Muscle layer of duodenum (tissue), 2 donors: Measurements from ENCODE around the gene FN3K.
"Not testable (repeated sequence)": the region's sequence is repeated elsewhere in the genome, so short reads cannot be mapped to it uniquely, and the experiment has no call there.

Experiments used
- H3K27ac ChIP-seq: one replicate; pipeline ENCODE4 v1.7.0; 2013; ENCODE audit warnings: mild to moderate bottlenecking, low read length
- H3K27me3 ChIP-seq: one replicate; pipeline ENCODE4 v1.7.0; 2013; ENCODE audit warnings: low read depth, mild to moderate bottlenecking, control low read depth, low read length
- H3K36me3 ChIP-seq, 2 donors: one replicate each; pipeline ENCODE4 v1.7.0; 2013; ENCODE audit warnings: low read length in 2 of 2, control low read depth in 1 of 2, mild to moderate bottlenecking in 1 of 2; ENCODE audit not compliant: insufficient read depth in 2 of 2, control insufficient read depth in 1 of 2
- H3K4me1 ChIP-seq, 2 donors: one replicate each; pipeline ENCODE4 v1.7.0; 2013; ENCODE audit warnings: low read length in 2 of 2, mild to moderate bottlenecking in 2 of 2, control low read depth in 1 of 2, moderate library complexity in 1 of 2; ENCODE audit not compliant: insufficient read depth in 2 of 2, control insufficient read depth in 1 of 2
- H3K4me3 ChIP-seq, 2 donors: one replicate each; pipeline ENCODE4 v1.7.0; 2013; ENCODE audit warnings: low read length in 2 of 2, low read depth in 1 of 2, mild to moderate bottlenecking in 1 of 2
- H3K9me3 ChIP-seq, 2 donors: one replicate each; pipeline ENCODE4 v1.7.0; 2013; ENCODE audit warnings: low read length in 2 of 2, control low read depth in 1 of 2, mild to moderate bottlenecking in 1 of 2; ENCODE audit not compliant: control insufficient read depth in 1 of 2
- donor health status: healthy.

Gene FN3K

DNA sequence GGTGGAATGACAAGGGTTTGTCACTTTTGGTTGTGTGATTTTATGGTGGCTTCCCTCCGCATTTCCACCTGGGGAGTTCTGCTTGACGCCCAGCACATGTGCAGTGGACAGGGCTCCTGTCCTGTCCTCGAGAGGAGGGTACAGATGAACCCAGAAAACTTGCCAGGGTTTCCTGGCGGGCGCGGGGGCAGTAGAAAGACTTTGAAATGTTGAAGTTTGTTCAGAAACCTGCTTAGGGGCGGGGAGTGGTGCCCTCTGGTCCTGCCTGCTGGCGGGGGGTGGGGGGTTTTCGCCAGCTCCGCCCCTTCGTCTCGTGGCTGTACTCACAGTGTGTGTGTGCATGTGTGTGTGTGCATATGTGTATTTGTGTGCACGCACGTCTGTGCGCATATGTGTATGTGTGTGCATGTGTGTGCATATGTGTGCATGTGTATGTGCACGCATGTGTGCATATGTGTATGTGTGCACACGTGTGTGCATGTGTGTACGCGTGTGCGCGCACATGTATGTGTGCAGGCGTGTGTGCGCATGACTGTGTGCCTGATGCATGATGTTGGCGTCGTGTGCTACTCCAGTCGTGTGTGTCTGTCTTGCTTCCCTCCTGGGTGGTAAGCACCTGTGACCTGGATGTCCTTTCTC lies 12.1 kb upstream of the FN3K start:
- peaks cover 32 to 53% of the 10 kb centered on the region in 2 donors for H3K36me3 ChIP-seq
- H3K9me3 ChIP-seq, result no peaks in the 10 kb centered on the region
- H3K4me3 ChIP-seq, result no peak overlapping the region
- H3K27ac ChIP-seq, result no peak overlapping the region
- H3K27me3 ChIP-seq, result no peaks in the 10 kb centered on the region
- H3K4me1 ChIP-seq, result peaks cover 0 to under 1% of the 10 kb centered on the region in 2 donors

DNA sequence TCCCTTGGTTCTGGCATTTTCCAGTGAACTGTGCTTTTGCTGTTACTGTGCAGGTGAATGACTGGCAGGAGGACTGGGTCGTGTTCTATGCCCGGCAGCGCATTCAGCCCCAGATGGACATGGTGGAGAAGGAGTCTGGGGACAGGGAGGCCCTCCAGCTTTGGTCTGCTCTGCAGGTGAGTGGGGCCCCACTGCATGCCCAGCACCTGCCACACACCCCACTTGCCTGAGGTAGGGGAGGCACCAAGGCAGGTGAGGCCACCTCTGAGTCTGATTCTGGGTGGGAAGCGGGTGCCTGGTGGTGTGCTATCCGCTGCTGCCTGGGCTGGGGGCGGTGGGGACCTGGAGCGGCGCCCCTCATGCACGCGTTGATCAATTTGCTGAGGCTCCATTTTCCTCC lies 9.0 kb upstream of the FN3K start:
- Histone ChIP-seq H3K27me3 (no peaks in the 10 kb centered on the region), H3K27ac (no peak overlapping the region), H3K4me3 (no peak overlapping the region), H3K36me3 (peaks cover 25 to 40% of the 10 kb centered on the region in 2 donors), H3K4me1 (no peaks in the 10 kb centered on the region), H3K9me3 (no peaks in the 10 kb centered on the region)

DNA sequence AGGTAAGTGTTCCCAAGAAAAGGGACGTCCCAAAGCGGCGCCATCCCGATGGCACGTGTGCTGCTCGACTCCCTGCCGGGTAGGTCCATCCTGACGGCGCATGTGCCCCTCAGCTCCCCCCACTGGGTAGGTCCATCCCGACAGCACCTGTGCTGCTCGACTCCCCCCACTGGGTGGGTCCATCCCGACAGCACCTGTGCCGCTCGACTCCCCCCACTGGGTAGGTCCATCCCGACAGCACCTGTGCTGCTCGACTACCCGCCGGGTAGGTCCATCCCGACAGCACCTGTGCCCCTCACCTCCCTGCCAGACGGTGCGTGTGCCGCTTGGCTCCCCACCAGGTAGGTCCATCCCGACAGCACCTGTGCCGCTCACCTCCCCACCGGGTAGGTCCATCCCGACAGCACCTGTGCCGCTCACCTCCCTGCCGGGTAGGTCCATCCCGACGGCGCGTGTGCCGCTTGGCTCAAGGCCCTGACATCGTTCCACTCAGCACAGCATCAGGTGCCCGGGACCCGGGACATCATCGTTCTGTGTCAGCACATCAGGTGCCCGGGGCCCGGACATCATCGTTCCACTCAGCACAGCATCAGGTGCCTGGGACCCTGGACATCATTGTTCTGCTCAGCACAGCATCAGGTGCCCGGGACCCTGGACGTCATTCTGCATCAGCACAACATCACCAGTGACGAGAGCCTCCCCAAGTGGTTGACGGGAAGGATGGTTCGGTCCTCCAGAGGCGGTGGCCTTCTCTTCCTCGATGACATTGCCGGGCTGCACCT lies 5.7 kb upstream of the FN3K start:
- no peaks in the 10 kb centered on the region for H3K27me3 ChIP-seq
- peaks cover 16 to 38% of the 10 kb centered on the region in 2 donors for H3K36me3 ChIP-seq
- peaks cover 0 to under 1% of the 10 kb centered on the region in 2 donors for H3K4me1 ChIP-seq
- H3K27ac ChIP-seq, result no peak overlapping the region
- H3K4me3 ChIP-seq, result no peak overlapping the region
- no peaks in the 10 kb centered on the region for H3K9me3 ChIP-seq

DNA sequence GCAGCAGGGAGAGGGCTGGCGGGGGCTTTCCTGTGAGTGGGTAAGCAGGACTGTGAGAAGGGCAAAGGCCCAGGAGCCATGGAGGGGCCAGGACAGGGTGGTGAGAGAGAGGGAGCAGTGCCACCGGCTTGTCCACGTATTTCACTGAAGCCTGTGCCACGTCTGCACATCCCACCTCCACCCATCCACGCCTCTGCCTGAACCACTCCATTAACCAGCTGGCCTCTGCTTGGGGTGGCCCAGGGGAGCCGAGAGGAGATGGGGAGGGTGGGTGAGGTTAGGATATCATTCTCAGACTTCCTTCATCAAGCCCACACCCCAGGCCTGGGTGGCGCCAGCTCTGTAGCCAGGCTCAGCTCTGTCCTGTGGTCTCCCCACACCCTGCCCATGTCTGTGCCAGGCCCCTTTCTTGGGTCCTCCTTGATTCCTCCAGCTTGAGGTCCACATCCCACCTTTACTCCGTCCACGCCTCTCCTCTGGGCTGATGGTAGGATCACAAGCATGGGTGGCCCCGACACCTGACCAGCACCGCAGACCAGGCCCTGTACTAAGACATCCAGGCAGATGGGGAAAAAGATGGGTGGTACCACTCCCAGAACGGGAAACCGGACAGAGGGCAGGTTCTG lies 3.2 kb upstream of the FN3K start:
- H3K27ac ChIP-seq, result no peak overlapping the region
- H3K4me1 ChIP-seq, result peaks cover 0 to 19% of the 10 kb centered on the region in 2 donors
- no peaks in the 10 kb centered on the region for H3K9me3 ChIP-seq
- H3K36me3 ChIP-seq, result peaks cover 8 to 27% of the 10 kb centered on the region in 2 donors
- H3K4me3 ChIP-seq, result no peak overlapping the region
- no peaks in the 10 kb centered on the region for H3K27me3 ChIP-seq

DNA sequence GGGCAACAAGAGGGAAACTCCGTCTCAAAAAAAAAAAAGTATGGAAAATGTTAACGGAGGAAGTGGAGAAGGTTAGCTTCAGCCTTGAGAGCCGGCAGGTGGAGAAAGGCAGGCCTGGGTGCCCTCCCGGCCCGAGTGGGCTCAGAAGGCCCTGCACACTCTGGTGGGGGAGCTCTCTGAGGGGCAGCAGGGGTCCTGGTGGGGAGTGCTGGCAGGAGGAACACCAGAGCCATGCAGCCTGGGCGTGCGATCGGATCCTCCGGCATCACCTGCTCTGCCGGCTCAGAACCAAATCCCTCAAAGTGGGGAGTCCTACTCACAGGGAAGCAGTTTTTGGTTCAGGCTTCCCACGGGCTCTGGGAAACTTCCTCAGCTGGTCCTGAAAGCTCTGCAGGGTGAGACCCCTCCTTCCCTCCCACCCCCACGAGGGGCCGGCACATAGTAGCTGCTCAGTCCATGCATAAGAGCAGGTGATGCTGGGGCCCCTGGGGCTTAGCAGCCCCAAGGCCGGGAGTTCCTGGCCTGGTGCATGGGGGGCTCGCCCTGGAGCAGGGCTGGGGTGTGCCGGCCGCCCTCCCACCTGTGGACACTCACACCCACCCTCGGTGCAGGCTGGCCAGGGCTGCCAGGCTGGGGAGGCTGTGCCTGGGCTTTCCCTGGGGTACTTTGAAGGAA lies 1.2 kb downstream of the FN3K start:
- Histone ChIP-seq H3K27me3 (no peaks in the 10 kb centered on the region), H3K4me3 (peak overlapping the region in 1 of 2 donors; percentile 85), H3K27ac (no peak overlapping the region), H3K4me1 (peaks cover 0 to 19% of the 10 kb centered on the region in 2 donors), H3K9me3 (peaks cover 0 to 2% of the 10 kb centered on the region in 2 donors), H3K36me3 (peaks cover 10 to 46% of the 10 kb centered on the region in 2 donors)

DNA sequence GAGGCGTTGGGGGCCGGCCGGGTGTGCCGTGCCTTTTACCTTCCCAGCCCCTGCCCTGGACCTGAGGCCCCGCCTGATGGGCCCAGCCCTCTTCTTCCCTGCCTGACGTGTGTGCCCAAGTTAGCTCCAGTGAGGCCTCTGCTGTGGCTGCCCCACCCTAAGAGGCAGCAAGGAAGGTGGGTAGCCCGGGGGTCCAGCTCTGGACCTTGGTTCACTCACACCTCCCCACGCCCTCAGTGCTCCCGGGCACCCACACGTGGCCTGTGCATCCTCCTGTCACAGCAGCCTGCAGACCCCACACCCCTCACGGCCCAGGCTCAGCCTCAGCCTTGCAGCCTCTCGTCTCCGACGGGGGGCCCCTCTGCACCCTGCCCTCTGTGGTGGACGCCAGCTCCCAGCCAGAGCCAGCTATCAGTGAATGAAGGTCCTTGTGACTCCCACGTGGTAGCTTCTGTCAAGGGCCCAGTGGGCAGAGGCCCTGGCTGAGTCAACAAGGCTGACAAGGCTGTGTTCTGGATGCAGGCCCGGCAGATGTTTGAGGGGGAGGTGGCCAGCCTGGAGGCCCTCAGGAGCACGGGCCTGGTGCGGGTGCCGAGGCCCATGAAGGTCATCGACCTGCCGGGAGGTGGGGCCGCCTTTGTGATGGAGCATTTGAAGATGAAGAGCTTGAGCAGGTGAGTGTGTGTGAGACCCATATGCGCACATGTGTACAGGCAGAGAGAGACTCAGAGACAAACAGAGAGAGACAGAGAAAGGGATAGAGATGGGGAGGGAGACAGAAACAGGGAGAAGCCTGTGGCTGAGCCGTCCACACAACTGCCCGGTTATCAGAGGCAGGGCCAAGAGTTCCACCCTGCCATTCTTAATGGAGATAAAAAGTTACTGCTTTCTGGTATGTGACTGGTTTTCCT lies 2.8 kb downstream of the FN3K start:
- peaks cover 16 to 45% of the 10 kb centered on the region in 2 donors for H3K36me3 ChIP-seq
- H3K27me3 ChIP-seq, result no peaks in the 10 kb centered on the region
- H3K4me3 ChIP-seq, result no peak overlapping the region
- H3K27ac ChIP-seq, result no peak overlapping the region
- H3K4me1 ChIP-seq, result peaks cover 0 to 19% of the 10 kb centered on the region in 2 donors
- H3K9me3 ChIP-seq, result peaks cover 0 to 2% of the 10 kb centered on the region in 2 donors

DNA sequence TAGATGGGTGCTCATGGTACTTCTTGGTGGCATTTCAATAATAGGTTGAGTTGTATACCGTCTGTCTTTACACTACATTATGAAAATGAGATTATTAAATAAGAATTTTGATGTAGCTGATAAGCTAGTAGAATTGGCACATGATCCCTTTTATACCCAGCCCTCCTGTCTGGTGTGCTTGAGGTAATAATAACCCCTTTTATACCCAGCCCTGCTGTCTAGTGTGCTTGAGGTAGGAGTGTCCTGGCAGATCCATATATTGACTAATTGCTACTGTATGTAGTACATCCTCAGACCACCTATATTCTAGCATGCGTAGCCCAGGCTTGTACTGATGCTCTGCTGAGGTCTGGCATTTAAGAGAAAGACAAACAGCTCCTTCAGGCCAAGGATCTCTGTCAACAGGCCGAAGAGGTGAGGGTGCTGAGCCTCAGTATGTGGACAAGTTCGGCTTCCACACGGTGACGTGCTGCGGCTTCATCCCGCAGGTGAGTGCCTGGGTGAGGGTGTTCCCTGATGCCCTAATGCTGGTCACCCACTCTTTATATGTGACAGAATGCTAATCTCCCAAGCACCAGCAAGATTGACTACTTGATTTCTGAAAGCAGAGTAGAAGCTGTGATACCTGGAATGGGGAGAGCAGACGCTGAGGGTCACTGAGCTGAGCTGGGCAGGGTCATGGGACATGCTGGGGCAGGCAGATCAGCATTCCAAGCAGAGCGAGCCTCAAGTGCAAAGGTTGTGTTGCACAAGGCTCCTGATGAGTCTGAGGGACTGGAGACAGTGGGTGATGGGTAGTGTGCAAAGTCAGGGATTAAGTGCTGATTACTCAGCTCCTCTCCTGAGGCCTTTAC lies 5.7 kb downstream of the FN3K start:
- Histone ChIP-seq H3K9me3 (peaks cover 0 to 2% of the 10 kb centered on the region in 2 donors), H3K36me3 (peaks cover 16 to 54% of the 10 kb centered on the region in 2 donors), H3K4me3 (peak overlapping the region in 1 of 2 donors; percentile 7), H3K4me1 (peaks cover 0 to 10% of the 10 kb centered on the region in 2 donors), H3K27ac (no peak overlapping the region), H3K27me3 (no peaks in the 10 kb centered on the region)

DNA sequence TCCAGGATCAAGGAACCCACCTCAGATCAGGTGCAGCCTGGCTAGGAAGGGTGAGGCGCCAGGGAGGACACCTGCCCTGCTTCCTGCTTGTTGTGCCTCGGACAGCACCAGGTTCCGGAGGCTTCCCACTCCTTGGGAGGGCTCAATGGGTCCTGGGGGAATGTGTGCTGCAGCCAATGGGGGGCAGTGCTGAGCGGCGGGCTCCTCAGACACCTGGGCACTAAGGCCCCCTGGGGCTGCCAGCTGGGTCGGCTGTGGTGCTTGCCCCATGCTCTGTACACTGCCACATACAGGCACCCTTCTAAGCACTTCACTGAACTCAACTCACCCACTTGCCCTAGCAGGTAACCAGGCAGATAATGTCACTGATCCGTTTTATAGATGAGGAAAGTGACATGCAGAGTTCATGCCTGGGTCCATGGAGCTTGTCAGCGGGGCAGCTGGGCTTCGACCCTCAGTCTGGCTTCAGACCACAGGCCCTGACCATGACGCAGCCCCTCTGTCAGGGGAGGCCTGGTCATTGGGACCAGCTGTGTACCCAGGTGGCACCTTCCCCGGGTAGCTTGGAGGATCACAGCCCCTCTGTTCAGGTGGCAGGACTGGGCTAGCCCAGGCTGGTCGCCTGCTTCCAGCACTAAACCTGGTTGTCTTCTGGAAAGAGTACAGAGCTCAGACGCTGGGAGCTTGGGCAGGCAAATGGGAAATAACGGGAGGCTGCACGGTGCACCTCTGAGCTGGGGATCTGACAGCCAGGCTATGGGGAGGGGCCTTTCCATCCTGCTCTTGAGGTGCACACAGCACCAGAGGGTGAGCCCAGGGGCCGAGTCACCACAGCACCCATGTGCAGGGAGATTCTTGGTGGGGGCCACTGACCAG lies 8.2 kb downstream of the FN3K start:
- H3K9me3 ChIP-seq, result peaks cover 0 to 4% of the 10 kb centered on the region in 2 donors

DNA sequence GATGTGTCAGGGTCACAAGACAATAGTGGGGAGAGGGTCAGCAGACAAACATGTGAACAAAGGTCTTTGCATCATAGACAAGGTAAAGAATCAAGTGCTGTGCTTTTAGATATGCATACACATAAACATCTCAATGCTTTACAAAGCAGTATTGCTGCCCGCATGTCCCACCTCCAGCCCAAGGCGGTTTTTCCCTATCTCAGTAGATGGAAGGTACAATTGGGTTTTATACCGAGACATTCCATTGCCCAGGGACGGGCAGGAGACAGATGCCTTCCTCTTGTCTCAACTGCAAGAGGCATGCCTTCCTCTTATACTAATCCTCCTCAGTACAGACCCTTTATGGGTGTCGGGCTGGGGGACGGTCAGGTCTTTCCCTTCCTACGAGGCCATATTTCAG lies 9.3 kb downstream of the FN3K start:
- H3K36me3 ChIP-seq, result peaks cover 16 to 44% of the 10 kb centered on the region in 2 donors
- H3K4me3 ChIP-seq, H3K9me3 ChIP-seq, H3K27ac ChIP-seq, H3K27me3 ChIP-seq, H3K4me1 ChIP-seq: not testable (repeated sequence)

More for the DNA sequence above, 8.2 kb downstream of the FN3K start:
- Histone ChIP-seq H3K36me3 (peaks cover 16 to 46% of the 10 kb centered on the region in 2 donors), H3K27me3 (no peaks in the 10 kb centered on the region), H3K4me1 (no peaks in the 10 kb centered on the region), H3K27ac (no peak overlapping the region), H3K4me3 (no peak overlapping the region)
